ENCODE measurements around the gene AOPEP.

GRCh38 chr9:94819161-94819687, 92.7 kb downstream of the AOPEP start:
- TF ChIP-seq CTCF (IDR thresholded peaks at IDR 0.05): no peak
- no peak for TF ChIP-seq POLR2A (IDR thresholded peaks at IDR 0.05)

Measured in testis (tissue), 2 donors.